DOHH2 (cell line): ENCODE results near the gene MOV10.

ENCODE experiments used
- H3F3A ChIP-seq: fragments of 200-600 bp; sonication (generic), shearing (Covaris generic); 2 replicates; pipeline ENCODE4 v1.6.0; 2016; ENCODE audit warnings: antibody characterized with exemption, mild to moderate bottlenecking; ENCODE audit not compliant: control insufficient read depth, insufficient read depth
- H3K27ac ChIP-seq: fragments of 200-600 bp; sonication (generic); 2 replicates; pipeline ENCODE4 v1.5.1; 2014; ENCODE audit warnings: low read depth, mild to moderate bottlenecking, low read length, moderate library complexity
- H3K27me3 ChIP-seq: fragments of 200-600 bp; sonication (generic); 2 replicates; pipeline ENCODE4 v1.6.1; 2014; ENCODE audit warnings: mild to moderate bottlenecking, low read length, mixed read lengths; ENCODE audit not compliant: control insufficient read depth
- H3K36me3 ChIP-seq: fragments of 200-600 bp; sonication (generic); 2 replicates; pipeline ENCODE4 v1.6.1; 2014; ENCODE audit warnings: mild to moderate bottlenecking, low read length, moderate library complexity, mixed read lengths; ENCODE audit not compliant: control insufficient read depth
- H3K4me1 ChIP-seq: fragments of 200-600 bp; sonication (generic); 2 replicates; pipeline ENCODE4 v1.6.1; 2014; ENCODE audit warnings: mild to moderate bottlenecking, low read length, mixed read lengths; ENCODE audit not compliant: control insufficient read depth
- H3K4me2 ChIP-seq: fragments of 200-600 bp; sonication (generic); 2 replicates; pipeline ENCODE4 v1.6.0; 2014; ENCODE audit warnings: mild to moderate bottlenecking, low read length, moderate library complexity
- H3K4me3 ChIP-seq: fragments of 200-600 bp; sonication (generic); 2 replicates; pipeline ENCODE4 v1.5.1; 2014; ENCODE audit warnings: mild to moderate bottlenecking, low read length, mixed read lengths
- H3K79me2 ChIP-seq: fragments of 200-600 bp; sonication (generic); 2 replicates; pipeline ENCODE4 v1.6.1; 2014; ENCODE audit warnings: mild to moderate bottlenecking, low read length, mixed read lengths; ENCODE audit not compliant: control insufficient read depth
- H3K9me2 ChIP-seq: fragments of 200-600 bp; sonication (generic); replicated peaks from 2 replicates; pipeline ENCODE4 v1.6.1; 2014; ENCODE audit warnings: mild to moderate bottlenecking, low read length, mixed read lengths; ENCODE audit not compliant: control insufficient read depth
- H3K9me3 ChIP-seq: fragments of 200-600 bp; sonication (generic); 2 replicates; pipeline ENCODE4 v1.6.1; 2014; ENCODE audit warnings: antibody characterized with exemption, low read length, mixed read lengths; ENCODE audit not compliant: control insufficient read depth, insufficient read depth
- H4K20me1 ChIP-seq: fragments of 200-600 bp; sonication (generic); 2 replicates; pipeline ENCODE4 v1.6.0; 2014; ENCODE audit warnings: low read depth, mild to moderate bottlenecking, antibody characterized with exemption, low read length, moderate library complexity; ENCODE audit not compliant: control insufficient read depth, insufficient read depth
- EZH2phosphoT487 ChIP-seq: fragments of 200-600 bp; sonication (generic); IDR thresholded peaks from 2 replicates; pipeline ENCODE4 v1.6.1; 2017; ENCODE audit warnings: borderline replicate concordance, mild to moderate bottlenecking, antibody characterized with exemption, low read length, moderate library complexity, mixed read lengths
- TF ChIP-seq, protein P1 (sequence below): fragments of 200-600 bp; sonication (generic); IDR thresholded peaks from one replicate; pipeline ENCODE4 v1.5.1; 2014; ENCODE audit warnings: antibody characterized with exemption, mild to moderate bottlenecking, low read depth, low read length; ENCODE audit not compliant: poor library complexity, severe bottlenecking

MOV10 gene

DNA sequence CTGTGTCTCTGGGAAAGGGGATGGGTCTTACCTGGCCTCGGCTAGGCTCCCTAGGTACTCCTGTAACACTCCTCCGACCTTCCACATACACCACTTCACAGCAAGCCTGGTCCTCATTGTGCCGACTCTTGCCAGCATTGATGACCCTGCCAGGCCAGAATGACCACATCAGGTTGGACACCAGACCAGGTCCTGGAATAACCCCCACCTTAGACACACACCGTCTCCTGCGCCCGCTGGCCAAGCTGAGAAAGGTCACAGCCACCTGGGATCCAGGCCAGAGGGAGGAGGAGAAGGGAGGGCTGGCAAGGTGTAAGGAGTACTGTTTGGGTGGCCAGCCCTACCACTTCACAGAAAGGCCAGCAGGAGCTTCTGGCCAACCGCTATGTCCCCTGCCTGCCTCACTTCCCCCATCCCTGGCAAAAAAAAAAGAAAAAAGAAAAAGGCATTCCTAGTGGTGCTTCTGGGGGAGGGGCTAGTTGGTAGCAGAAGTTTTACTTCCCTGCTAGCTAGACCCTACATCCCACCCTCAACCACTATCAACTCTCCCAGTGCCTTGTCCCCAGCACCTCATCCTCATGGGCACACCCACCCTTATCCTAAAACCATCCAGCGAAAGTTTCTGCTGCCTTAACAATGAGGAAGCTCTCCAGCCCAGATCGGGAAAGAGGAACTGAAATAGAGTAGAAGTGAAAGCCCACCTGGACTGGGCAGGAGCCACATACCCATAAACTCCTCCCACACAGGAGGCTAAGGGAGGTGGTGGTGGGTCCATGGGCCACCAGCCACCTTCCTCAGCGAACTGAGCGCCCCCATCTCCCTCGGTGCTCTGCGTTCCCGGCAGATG, 39.2 kb downstream of the MOV10 start:
- Histone ChIP-seq H3K27ac (no peak overlapping the region), H3K9me3 (no peaks in the 10 kb centered on the region), H3K4me3 (peak overlapping the region; percentile 75), H3K27me3 (peaks cover 13% of the 10 kb centered on the region), H3K79me2 (no peaks in the 10 kb centered on the region), H4K20me1 (0 out of 2 replicates have a peak, but pooled peaks cover 4% of the 10 kb centered on the region), H3K4me1 (peaks cover 40% of the 10 kb centered on the region), H3K4me2 (peak overlapping the region; percentile 92), H3K9me2 (no peaks in the 10 kb centered on the region), H3F3A (0 out of 2 replicates have a peak, but pooled peaks cover 2% of the 10 kb centered on the region), H3K36me3 (no peaks in the 10 kb centered on the region)
- TF ChIP-seq, protein P1, sequence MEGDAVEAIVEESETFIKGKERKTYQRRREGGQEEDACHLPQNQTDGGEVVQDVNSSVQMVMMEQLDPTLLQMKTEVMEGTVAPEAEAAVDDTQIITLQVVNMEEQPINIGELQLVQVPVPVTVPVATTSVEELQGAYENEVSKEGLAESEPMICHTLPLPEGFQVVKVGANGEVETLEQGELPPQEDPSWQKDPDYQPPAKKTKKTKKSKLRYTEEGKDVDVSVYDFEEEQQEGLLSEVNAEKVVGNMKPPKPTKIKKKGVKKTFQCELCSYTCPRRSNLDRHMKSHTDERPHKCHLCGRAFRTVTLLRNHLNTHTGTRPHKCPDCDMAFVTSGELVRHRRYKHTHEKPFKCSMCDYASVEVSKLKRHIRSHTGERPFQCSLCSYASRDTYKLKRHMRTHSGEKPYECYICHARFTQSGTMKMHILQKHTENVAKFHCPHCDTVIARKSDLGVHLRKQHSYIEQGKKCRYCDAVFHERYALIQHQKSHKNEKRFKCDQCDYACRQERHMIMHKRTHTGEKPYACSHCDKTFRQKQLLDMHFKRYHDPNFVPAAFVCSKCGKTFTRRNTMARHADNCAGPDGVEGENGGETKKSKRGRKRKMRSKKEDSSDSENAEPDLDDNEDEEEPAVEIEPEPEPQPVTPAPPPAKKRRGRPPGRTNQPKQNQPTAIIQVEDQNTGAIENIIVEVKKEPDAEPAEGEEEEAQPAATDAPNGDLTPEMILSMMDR = no peak
- TF ChIP-seq EZH2phosphoT487 = no peak

DNA sequence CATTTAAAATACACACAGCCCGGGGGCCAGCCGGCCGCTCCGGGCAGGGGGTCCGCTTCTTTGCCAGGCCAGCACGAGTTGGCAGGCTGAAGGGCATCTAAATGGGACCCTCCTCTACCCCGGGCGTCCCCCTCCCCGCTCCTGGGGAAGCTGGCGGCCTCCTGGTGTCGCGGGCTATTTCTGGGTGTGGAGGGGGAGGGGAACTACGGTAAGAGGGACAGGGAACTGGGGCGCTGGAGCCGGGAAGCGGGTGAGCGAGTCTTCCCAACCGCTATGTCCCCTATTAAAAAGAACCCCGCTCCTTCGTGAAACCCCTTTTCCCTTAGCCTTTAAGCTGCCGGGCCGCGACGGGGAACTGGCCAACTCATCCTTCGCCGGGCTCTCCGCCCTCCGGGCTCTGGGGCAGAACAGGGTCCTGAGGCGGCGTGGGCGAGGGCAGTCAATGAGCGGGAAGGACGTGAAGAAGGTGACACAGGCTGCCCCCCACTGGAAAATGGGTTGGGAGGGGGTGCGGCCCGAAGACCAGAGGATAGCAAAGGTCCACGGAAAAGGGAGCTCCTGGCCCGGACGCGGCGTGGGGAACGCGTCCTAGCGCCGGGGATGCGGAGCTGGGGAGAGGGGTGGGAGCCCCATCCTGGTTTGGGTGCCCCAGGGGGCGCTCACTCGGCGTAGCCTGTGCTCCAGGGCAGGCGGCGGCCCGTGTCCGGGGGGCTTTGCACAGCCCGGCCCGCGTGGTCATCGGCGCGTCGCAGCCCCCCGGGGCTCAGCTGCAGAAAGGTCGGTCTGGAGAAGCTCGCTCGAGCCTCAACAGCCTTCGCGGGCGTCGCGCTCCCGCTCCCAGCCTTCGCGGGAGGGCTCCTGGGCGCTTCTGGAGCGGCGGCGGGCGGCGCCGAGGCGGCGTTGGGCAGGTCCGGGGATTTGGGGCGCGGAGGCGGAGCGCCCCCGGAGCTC, 40.1 kb downstream of the MOV10 start:
- Histone ChIP-seq H3K36me3 (no peaks in the 10 kb centered on the region), H3K4me2 (peak overlapping the region; percentile 92), H3K27ac (no peak overlapping the region), H3F3A (0 out of 2 replicates have a peak, but pooled peaks cover 2% of the 10 kb centered on the region), H4K20me1 (0 out of 2 replicates have a peak, but pooled peaks cover 4% of the 10 kb centered on the region), H3K9me2 (no peaks in the 10 kb centered on the region), H3K4me3 (peak overlapping the region; percentile 75), H3K79me2 (no peaks in the 10 kb centered on the region), H3K9me3 (no peaks in the 10 kb centered on the region), H3K27me3 (peaks cover 19% of the 10 kb centered on the region), H3K4me1 (peaks cover 43% of the 10 kb centered on the region)
- TF ChIP-seq, protein P1 = peak; percentile 19
- TF ChIP-seq EZH2phosphoT487 = no peak

DNA sequence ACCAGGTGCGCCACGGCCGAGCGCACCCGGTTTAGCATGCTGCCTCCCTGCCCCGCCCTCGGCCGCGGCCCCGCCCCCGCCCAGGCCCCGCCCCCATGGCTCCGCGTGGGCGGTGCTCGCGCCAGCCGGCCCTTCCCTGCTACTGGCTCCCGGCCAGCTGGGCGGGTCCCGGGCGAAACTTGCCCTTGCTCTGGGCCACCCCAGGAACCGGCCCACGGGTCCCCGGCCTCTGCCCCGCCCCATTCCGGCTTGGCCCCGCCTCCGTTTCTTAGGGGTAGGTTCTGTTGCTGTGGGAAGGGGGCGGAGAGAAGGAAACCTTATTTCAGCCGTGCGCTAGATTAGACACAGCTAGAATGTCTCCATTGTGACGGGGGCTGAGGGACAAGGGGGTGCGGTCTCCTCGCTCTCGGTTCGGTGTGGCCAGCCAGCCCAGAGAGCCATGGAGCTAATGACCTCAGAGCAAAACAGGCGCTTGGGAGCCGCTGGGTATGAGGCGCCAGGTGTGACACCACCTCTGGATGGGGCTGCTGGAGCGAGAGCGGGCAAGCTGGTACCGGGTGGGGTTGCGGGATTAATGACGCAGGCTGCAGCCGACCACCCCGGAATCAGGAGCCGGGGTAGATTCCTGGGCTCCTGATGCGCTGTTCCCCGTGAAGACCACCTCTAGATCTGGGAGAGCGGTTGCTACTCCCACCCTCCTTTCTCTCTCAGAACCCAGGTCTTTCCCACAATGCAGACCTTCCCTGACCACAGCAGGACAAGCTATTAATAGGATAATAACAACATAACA, 41.0 kb downstream of the MOV10 start, which contains the start of gene PPM1J:
Gene PPM1J, minus strand, starts transcription at position 69 of the 790 bp plus-strand sequence. Its CDS starts 31 bp downstream, at position 38.
- Histone ChIP-seq H3K27me3 (peaks cover 23% of the 10 kb centered on the region), H4K20me1 (0 out of 2 replicates have a peak, but pooled peaks cover 4% of the 10 kb centered on the region), H3F3A (0 out of 2 replicates have a peak, but pooled peaks cover 2% of the 10 kb centered on the region), H3K79me2 (no peaks in the 10 kb centered on the region), H3K4me2 (peak within 1 kb of the TSS; percentile 92), H3K4me3 (peak within 1 kb of the TSS; percentile 75), H3K9me2 (no peaks in the 10 kb centered on the region), H3K36me3 (no peaks in the 10 kb centered on the region), H3K9me3 (no peaks in the 10 kb centered on the region), H3K27ac (no peak within 1 kb of the TSS), H3K4me1 (peaks cover 43% of the 10 kb centered on the region)
- TF ChIP-seq, protein P1 = no peak
- no peak for TF ChIP-seq EZH2phosphoT487
